GM19463 (cell line): ENCODE results near the gene SPOCK1.

Experiments used
- ATAC-seq: cut with Tn5 transposase; IDR thresholded peaks from one replicate; pipeline ENCODE4 v1.9.1; 2021; ENCODE audit warnings: mild to moderate bottlenecking, moderate library complexity; ENCODE audit not compliant: unreplicated experiment

Gene SPOCK1

DNA sequence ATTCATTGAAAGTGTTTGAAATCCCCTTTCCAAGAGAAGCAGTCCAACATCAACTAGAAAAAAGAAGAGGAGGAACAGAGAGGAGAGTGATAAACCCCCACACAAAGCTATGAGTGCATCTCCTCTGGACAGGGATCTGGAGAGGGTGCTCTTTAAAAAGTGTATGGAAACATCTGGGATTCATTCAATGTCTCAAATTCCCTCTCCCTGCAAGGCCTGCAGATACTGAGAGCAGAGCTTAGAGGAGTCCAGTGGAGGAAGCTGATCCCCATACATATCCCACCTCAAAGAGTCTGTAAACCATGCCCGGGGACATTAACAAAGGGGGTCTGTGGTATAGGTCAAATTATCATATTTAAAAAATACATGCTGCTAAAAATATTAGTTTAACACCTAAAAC lies 2.2 kb downstream of the SPOCK1 start:
- no peak for ATAC-seq

GRCh38 chr5:137492331-137492730 lies 6.8 kb downstream of the SPOCK1 start:
- no peak for ATAC-seq

DNA sequence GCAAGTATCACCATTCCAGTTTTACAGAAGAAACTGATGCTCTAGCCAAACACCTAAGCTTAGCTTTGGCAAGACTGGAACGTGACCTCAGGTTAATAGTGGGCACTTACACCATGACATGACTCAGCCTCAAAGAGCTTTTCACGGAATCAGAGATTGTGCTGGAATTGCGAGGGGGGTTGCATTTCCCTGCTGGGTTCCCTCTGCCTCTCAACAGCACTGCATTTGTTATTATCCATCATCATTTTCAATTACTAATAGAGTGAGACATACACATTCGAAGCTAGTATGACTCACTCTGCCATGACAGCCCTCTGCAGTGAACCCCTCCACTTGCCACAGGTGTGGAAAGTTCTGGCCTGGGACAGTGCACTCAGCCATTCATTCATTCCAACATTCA lies 8.0 kb downstream of the SPOCK1 start:
- no peak for ATAC-seq

- no peak for ATAC-seq
These were observed 8.5 kb downstream of the SPOCK1 start for GRCh38 chr5:137490591-137490990.

DNA sequence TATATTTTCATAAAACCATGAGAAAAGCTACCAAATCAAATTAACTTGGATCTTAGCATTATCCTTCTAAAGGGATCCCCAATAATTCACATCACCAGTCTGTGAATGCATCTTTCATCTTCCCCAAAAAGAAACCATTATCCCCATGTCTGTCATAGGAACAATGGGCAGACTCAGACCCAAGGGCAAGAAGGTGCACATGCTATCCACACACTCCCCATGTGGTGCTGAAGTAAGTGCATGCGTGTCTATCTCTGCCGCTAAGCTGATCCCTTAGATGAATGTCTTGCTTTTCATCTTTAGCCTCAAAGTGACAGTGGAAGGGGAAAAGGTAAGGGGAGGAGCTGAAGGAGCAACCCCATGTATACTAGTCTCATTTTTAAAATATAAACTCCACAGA lies 10.2 kb downstream of the SPOCK1 start:
- no peak for ATAC-seq

GRCh38 chr5:137488516-137488915 lies 10.6 kb downstream of the SPOCK1 start:
- no peak for ATAC-seq

GRCh38 chr5:137487600-137487999 lies 11.5 kb downstream of the SPOCK1 start:
- ATAC-seq: no peak

DNA sequence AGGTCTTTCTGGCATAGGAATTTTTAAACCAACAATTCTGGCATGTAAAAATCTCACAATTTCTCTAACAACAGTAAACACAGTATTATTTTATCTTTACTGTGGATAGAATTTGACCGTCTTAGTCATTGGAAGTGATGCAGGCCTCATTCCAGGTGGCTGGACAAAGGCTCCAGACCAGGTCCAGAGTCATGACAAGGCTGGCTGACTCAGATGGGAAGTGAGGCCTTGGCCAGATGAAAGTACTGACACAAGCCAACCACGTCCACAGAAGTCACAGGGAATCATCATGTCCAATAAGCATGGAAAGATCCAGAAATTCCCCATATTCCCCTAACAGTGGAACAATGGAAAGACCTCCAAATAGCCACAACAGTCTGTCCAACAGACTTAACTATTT lies 12.4 kb downstream of the SPOCK1 start:
- no peak for ATAC-seq

GRCh38 chr5:137481596-137481995 lies 17.5 kb downstream of the SPOCK1 start:
- no peak for ATAC-seq

DNA sequence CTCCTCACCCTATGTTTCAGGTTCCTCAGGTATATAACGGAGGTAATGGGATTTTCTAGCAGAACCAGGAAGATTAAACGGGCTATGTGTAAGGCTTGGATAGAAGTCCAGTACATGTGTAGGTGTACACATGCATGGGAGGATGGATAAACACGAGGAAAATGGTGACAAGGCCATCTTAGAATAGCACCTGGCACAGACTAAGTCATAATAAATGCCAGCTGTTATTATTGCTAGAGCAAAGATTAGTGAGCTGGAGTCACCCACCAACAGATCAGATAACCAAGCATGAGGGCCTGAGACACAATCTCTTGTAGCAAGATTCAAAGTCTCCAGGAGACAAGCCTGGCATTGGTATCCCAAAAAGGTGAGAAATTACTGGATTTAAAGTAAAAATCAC lies 21.1 kb downstream of the SPOCK1 start:
- ATAC-seq: no peak

- ATAC-seq: no peak
These were observed 28.3 kb downstream of the SPOCK1 start for GRCh38 chr5:137470921-137471220.

DNA sequence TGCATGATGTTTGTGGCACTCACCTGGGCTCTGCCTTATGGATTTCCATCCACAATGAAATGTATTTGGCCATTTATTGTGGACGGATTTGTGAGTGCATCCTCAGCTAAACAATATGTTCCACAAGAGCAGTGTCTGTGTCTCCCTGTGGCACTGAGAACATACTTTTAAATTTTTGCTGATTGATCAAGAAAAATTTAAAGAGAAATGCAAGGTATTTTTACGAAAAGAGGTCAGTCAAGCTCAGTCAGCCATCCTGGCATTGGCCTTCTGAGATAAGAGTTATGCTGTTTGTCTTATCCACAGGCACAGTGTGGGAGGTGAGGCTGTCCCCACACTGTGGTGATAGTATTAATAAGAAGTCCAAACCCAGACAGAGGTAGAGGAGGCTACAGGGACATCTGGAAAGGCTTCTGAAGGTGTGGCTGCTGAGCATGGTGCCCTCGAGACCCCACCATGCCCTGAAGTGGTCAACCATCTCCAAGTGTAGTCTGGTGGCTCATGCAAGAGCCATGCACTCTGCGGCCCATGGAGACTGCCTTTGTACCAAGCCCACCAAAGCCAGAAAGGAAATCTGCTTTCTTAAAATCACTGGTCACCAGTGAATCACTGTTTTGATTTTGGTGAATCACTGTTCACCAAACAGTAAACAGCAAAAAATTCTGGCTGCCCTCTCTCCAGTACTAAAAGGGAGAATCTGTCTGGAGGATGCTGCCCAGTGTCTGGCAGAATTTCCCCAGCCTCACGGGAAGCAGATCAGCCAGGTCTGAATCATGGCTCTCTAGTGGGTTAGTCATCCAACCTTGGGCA lies 28.8 kb downstream of the SPOCK1 start:
- no peak for ATAC-seq

DNA sequence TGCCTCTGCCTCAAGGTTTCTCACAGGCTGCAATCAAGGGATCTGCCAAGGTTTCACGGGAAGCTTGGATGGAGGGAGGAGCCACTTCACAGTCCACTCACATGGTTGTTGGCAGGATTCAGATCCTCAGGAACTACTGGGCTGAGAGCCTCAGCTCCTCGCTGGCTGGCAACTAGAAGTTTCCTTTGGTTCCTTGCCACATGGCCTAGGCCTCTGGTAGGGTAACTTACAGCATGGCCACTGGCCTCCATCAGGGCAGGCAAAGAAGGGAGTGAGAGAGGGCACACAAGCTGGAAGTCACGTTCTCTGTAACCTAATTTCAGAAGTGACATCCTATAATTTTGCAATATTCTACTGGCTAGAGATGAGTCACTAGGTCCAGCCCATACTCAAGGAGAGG lies 32.2 kb downstream of the SPOCK1 start:
- ATAC-seq: no peak

- no peak for ATAC-seq
These were observed 33.2 kb downstream of the SPOCK1 start for GRCh38 chr5:137465930-137466329.

DNA sequence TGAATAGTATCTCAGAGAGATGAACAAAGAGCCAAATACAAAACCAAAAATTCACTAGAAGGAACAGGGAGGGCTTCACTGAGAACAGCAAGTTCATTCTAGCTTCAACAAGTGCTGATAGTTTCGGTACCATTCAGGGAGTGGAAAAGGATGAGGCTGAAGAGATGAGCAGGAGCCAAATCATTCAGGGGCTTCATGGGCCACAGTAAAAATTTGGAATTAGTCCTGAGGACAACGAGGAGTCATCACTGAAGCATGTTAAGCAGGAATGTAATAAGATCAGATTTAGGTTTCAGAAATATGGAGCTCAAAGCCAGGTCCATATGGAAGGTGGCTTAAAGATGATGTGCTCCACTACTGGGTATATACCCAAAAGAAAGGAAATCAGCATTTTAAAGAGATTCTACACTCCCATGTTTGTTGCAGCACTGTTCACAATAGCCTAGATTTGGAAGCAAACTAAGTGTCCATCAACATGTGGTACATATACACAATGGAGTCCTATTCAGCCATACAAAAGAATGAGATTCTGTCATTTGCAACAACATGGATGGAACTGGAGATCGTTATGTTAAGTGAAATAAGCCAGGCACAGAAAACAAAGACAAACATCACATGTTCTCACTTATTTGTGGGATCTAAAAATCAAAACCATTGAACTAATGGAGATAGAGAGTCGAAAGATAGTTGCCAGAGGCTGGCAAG lies 36.2 kb downstream of the SPOCK1 start:
- no peak for ATAC-seq

DNA sequence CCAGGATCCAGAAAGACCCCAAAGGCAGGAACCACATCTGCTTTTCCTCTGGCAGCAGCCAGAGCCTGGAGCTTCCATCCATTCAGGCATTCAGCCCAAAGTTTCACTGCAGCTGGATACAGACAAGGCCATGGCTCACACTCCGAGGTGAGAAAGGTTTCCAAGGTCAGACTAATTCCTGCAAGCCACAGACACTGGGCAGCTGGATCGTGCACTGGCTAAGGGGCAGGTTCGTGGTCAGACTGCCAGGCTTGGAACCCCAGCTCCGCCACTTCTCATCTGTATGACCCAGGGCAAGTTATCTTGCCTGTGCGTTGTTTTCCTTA lies 36.9 kb downstream of the SPOCK1 start:
- no peak for ATAC-seq

GRCh38 chr5:137461391-137462264 lies 37.5 kb downstream of the SPOCK1 start:
- no peak for ATAC-seq

GRCh38 chr5:137454671-137455070 lies 44.5 kb downstream of the SPOCK1 start:
- no peak for ATAC-seq

DNA sequence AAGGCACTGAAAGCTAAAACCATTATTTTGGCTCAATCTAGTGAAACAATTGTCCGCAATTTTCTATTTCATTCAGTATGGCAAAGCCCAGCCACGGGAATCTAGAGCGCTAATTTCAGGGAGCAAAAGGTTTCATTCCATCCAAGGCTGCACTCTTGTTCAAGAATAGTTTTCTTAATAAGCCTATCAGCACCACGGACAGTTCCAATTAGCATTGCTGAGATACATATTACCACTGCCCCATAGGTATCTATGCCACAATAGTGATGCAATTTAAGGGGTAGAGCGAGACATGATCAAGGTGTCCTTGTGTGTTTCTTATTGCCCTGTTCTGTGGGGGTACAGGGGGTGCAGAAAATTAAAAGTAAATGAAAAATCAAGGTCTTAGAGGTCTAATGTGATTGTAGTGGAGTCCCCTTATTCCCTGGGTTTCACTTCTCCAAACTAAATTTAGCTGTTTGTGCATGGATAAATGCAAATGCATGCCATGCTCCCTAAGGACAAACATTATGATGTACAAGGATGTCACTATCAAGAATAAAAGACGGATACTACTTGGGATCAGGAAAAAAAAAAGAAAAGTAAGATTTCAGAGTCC lies 45.5 kb downstream of the SPOCK1 start:
- ATAC-seq: no peak

GRCh38 chr5:137450759-137451158 lies 48.4 kb downstream of the SPOCK1 start:
- no peak for ATAC-seq

GRCh38 chr5:137448868-137449267 lies 50.3 kb downstream of the SPOCK1 start:
- no peak for ATAC-seq
